Neural progenitor cell (in vitro differentiated cells): ENCODE data around the gene NFIA.

Source experiments
- CTCF ChIP-seq: fragments of 200-600 bp; sonication (generic); IDR thresholded peaks from 2 replicates; pipeline ENCODE4 v1.5.1; 2017; ENCODE audit warnings: antibody characterized with exemption, mild to moderate bottlenecking
- EZH2 ChIP-seq: fragments of 200-600 bp; sonication (generic); IDR thresholded peaks from 2 replicates; pipeline ENCODE4 v1.6.1; 2017; ENCODE audit warnings: antibody characterized with exemption, mild to moderate bottlenecking, moderate library complexity

- TF ChIP-seq CTCF: no peak
- no peak for TF ChIP-seq EZH2
Observed at GRCh38 chr1:61498342-61498741, 416.0 kb downstream of the NFIA start.
